HCT116 (cell line): Measurements from ENCODE around the gene WNT1. TPM values are rescaled to one million over a fixed set of nuclear protein-coding genes. Genes with fewer than 3 reads are reported as not detected.

ENCODE experiments used
- ATAC-seq: fragments of 200-7000 bp; cut with Tn5 transposase; 2 replicates; pipeline ENCODE4 v1.9.1; 2020; ENCODE audit warnings: mild to moderate bottlenecking, moderate library complexity
- BruUV-seq: library from RNA; stranded (reverse); fragments of 400-500 nt; replicated peaks from 2 replicates; lab custom pipeline; 2021; lab: Mats Ljungman, UMichigan
- CTCF ChIA-PET: fragments of 300-600 bp; sonication (Branson Sonifier 250); formaldehyde crosslinking; loops from one replicate; lab custom pipeline; 2021; ENCODE audit warnings: antibody characterized with exemption; lab: Charles Lee
- POLR2A ChIA-PET: fragments of 300-600, 350-600 bp; sonication (Branson Sonifier 250); formaldehyde crosslinking; loops from one replicate; lab custom pipeline; 2021; ENCODE audit warnings: antibody characterized with exemption; lab: Charles Lee
- RAD21 ChIA-PET, 2 experiments: fragments of 300-600 bp; sonication (Branson Sonifier 250); formaldehyde crosslinking; loops; one replicate each; lab custom pipeline; 2023; ENCODE audit warnings: low total read pairs in 2 of 2; ENCODE audit not compliant: uncharacterized antibody in 2 of 2, unreplicated experiment in 2 of 2, low non-redundant PET in 1 of 2; lab: Charles Lee
- DNase-seq: peaks from one replicate; pipeline ENCODE4 v3.0.0-alpha.2; 2010; ENCODE audit warnings: low read depth, low spot score
- H2AFZ ChIP-seq: fragments of 200-600 bp; shearing (Covaris generic), sonication (generic); 2 replicates; pipeline ENCODE4 v1.6.1; 2017; ENCODE audit warnings: low read depth, mixed run types, mixed read lengths, antibody characterized with exemption, low read length; ENCODE audit not compliant: poor library complexity, severe bottlenecking
- H3K27ac ChIP-seq: 2 replicates; pipeline ENCODE4 v1.5.1; 2012; ENCODE audit warnings: low read depth, low read length
- H3K27me3 ChIP-seq: fragments of 200-600 bp; sonication (generic); 2 replicates; pipeline ENCODE4 v1.6.1; 2016; ENCODE audit warnings: mixed run types, low read length, mixed read lengths; ENCODE audit not compliant: insufficient read depth
- H3K36me3 ChIP-seq, 2 experiments: fragments of 200-500 bp in 1 of 2; fragments of 200-600 bp in 1 of 2; sonication (Bioruptor generic) in 1 of 2; sonication (generic) in 1 of 2; 2 replicates each; pipeline versions ENCODE4 v1.5.1 to v1.6.1; 2014 to 2016; ENCODE audit warnings: low read length in 2 of 2, inconsistent platforms in 1 of 2, mixed read lengths in 1 of 2, mixed run types in 1 of 2; ENCODE audit not compliant: insufficient read depth in 2 of 2, control insufficient read depth in 1 of 2
- H3K4me1 ChIP-seq, 2 experiments: fragments of 200-600 bp in 1 of 2; sonication (generic) in 1 of 2; 2 replicates each; pipeline versions ENCODE4 v1.5.1 to v1.6.1; 2012 to 2017; ENCODE audit warnings: low read length in 2 of 2, inconsistent platforms in 1 of 2, mild to moderate bottlenecking in 1 of 2, mixed read lengths in 1 of 2, mixed run types in 1 of 2, moderate library complexity in 1 of 2; ENCODE audit not compliant: insufficient read depth in 2 of 2, control insufficient read depth in 1 of 2
- H3K4me2 ChIP-seq: fragments of 200-600 bp; sonication (generic); 2 replicates; pipeline ENCODE4 v1.6.1; 2017; ENCODE audit warnings: mixed run types, low read length, mixed read lengths
- H3K4me3 ChIP-seq, 2 experiments: fragments of 200-600 bp in 1 of 2; sonication (generic) in 1 of 2; replicated peaks in 1 of 2; 2 replicates each; pipeline ENCODE4 v1.5.1; 2011 to 2016; ENCODE audit warnings: low read length in 2 of 2, control low read depth in 1 of 2, low read depth in 1 of 2, mild to moderate bottlenecking in 1 of 2, mixed read lengths in 1 of 2, mixed run types in 1 of 2
- H3K79me2 ChIP-seq: fragments of 200-600 bp; sonication (generic); 2 replicates; pipeline ENCODE4 v1.6.1; 2017; ENCODE audit warnings: mild to moderate bottlenecking, mixed run types, low read length, moderate library complexity, mixed read lengths; ENCODE audit not compliant: insufficient read depth
- H3K9ac ChIP-seq: fragments of 200-600 bp; sonication (generic); 2 replicates; pipeline ENCODE4 v1.6.1; 2016; ENCODE audit warnings: low read length, mixed read lengths
- H3K9me2 ChIP-seq: fragments of 200-600 bp; sonication (generic), shearing (Covaris generic); 2 replicates; pipeline ENCODE4 v1.6.1; 2017; ENCODE audit warnings: mixed run types, mild to moderate bottlenecking, moderate library complexity; ENCODE audit not compliant: insufficient read depth
- H3K9me3 ChIP-seq, 2 experiments: fragments of 200-500 bp in 1 of 2; fragments of 200-600 bp in 1 of 2; sonication (Bioruptor generic) in 1 of 2; sonication (generic) in 1 of 2; 2 replicates each; pipeline ENCODE4 v1.6.1; 2014 to 2017; ENCODE audit warnings: low read length in 2 of 2, mixed read lengths in 2 of 2, inconsistent platforms in 1 of 2, low read depth in 1 of 2, mild to moderate bottlenecking in 1 of 2, mixed run types in 1 of 2, moderate library complexity in 1 of 2; ENCODE audit not compliant: control insufficient read depth in 1 of 2, insufficient read depth in 1 of 2
- H4K20me1 ChIP-seq: fragments of 200-600 bp; sonication (generic), shearing (Covaris generic); 2 replicates; pipeline ENCODE4 v1.6.1; 2017; ENCODE audit warnings: mixed run types, mild to moderate bottlenecking, moderate library complexity; ENCODE audit not compliant: insufficient read depth
- CBX3 ChIP-seq: IDR thresholded peaks from 2 replicates; pipeline ENCODE4 v1.6.1; 2012; ENCODE audit warnings: low read depth
- EGR1 ChIP-seq: IDR thresholded peaks from 2 replicates; pipeline ENCODE4 v1.6.1; 2012; ENCODE audit warnings: low read depth
- FOSL1 ChIP-seq: IDR thresholded peaks from 2 replicates; pipeline ENCODE4 v1.6.1; 2012; ENCODE audit warnings: low read depth
- POLR2A ChIP-seq: IDR thresholded peaks from 2 replicates; pipeline ENCODE4 v1.7.0; 2011; ENCODE audit warnings: borderline replicate concordance; ENCODE audit not compliant: insufficient read depth, insufficient read length; ENCODE audit errors: extremely low read depth
- POLR2AphosphoS5 ChIP-seq: IDR thresholded peaks from 2 replicates; pipeline ENCODE4 v1.6.1; 2011; ENCODE audit warnings: mild to moderate bottlenecking, low read depth, low read length, moderate library complexity
- SP1 ChIP-seq: IDR thresholded peaks from 2 replicates; pipeline ENCODE4 v1.6.1; 2012; ENCODE audit warnings: low read depth
- TCF7L2 ChIP-seq: IDR thresholded peaks from 2 replicates; pipeline ENCODE4 v1.7.0; 2011; ENCODE audit warnings: borderline replicate concordance, inconsistent platforms; ENCODE audit not compliant: insufficient read depth, insufficient read length; ENCODE audit errors: extremely low read depth
- ZFX ChIP-seq: fragments of 450-650 bp; IDR thresholded peaks from 2 replicates; pipeline ENCODE4 v1.6.1; 2017
- intact Hi-C: fragments of 100-400 bp; cut with micrococcal nuclease; formaldehyde crosslinking; loops from 2 replicates; pipeline ENCODE4 v1.10.0; 2022
- total RNA-seq: library from RNA; stranded (reverse); gene quantifications from one replicate; pipeline ENCODE4 v1.2.1, GENCODE V29; 2021; ENCODE audit not compliant: unreplicated experiment
- TF ChIP-seq, protein P1 (sequence below): IDR thresholded peaks from 2 replicates; pipeline ENCODE4 v1.6.1; 2012
- TF ChIP-seq, protein P2 (sequence below), 3 experiments: fragments of 200-600 bp in 1 of 3; sonication (generic) in 1 of 3; IDR thresholded peaks in 2 of 3; conservative IDR thresholded peaks in 1 of 3; 2 replicates each; pipeline ENCODE4 v1.5.1; 2012 to 2017; ENCODE audit warnings: low read depth in 2 of 3, low read length in 2 of 3, antibody characterized with exemption in 1 of 3, borderline replicate concordance in 1 of 3, control low read depth in 1 of 3, mild to moderate bottlenecking in 1 of 3, mixed read lengths in 1 of 3, mixed run types in 1 of 3, moderate library complexity in 1 of 3; ENCODE audit not compliant: insufficient read depth in 1 of 3
- TF ChIP-seq, protein P3 (sequence below): IDR thresholded peaks from 2 replicates; pipeline ENCODE4 v1.6.1; 2011; ENCODE audit warnings: mild to moderate bottlenecking, low read length, moderate library complexity; ENCODE audit not compliant: insufficient replicate concordance; ENCODE audit errors: extremely low read depth
- TF ChIP-seq, protein P4 (sequence below): IDR thresholded peaks from 2 replicates; pipeline ENCODE4 v1.6.1; 2012; ENCODE audit warnings: low read depth

The WNT1 gene
- total RNA-seq, 1 experiment from 2014 or later, result not detected

DNA sequence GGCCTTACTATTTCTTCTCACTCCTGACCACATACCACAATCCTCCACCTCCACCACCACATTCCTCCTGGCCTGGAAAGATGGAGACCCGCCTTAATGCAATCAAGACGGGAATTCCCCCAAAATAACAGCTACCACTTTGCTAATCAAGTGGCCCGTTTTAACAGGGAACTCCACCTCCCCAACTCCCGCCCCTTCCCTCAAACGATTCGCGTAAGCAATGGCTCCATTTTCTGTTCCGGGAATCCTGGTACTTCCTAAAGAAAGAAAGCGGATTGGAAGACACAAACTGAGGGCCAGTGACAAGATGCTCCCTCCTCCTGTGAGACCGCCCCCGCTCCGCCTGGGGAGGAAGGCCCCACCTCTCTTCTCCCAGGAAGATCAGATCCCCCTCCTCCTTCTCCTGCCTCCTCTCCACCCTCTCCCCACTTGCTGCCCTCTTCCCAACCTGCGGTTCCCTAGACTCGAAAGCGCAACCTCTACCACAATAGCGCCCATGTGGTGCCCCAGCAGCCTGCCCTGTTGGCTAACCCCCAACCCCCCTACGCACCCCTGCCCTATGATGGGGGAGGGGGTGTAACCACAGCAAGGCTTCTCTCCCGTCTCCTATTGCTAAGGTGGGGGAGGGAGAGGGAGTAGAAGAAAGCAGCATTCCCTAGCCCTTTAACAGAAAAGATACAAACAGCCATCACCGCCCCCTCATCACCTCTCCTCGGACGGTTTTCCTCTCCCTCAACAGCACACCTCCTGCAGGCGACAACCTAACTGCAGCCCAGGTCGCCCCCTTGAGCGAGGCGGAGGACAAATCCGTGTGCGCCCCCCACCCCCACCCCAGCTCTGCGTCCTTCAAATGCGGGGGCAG is 21.6 kb upstream of the WNT1 start (continued):
- TF ChIP-seq, protein P1, sequence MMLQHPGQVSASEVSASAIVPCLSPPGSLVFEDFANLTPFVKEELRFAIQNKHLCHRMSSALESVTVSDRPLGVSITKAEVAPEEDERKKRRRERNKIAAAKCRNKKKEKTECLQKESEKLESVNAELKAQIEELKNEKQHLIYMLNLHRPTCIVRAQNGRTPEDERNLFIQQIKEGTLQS, result no peak

DNA sequence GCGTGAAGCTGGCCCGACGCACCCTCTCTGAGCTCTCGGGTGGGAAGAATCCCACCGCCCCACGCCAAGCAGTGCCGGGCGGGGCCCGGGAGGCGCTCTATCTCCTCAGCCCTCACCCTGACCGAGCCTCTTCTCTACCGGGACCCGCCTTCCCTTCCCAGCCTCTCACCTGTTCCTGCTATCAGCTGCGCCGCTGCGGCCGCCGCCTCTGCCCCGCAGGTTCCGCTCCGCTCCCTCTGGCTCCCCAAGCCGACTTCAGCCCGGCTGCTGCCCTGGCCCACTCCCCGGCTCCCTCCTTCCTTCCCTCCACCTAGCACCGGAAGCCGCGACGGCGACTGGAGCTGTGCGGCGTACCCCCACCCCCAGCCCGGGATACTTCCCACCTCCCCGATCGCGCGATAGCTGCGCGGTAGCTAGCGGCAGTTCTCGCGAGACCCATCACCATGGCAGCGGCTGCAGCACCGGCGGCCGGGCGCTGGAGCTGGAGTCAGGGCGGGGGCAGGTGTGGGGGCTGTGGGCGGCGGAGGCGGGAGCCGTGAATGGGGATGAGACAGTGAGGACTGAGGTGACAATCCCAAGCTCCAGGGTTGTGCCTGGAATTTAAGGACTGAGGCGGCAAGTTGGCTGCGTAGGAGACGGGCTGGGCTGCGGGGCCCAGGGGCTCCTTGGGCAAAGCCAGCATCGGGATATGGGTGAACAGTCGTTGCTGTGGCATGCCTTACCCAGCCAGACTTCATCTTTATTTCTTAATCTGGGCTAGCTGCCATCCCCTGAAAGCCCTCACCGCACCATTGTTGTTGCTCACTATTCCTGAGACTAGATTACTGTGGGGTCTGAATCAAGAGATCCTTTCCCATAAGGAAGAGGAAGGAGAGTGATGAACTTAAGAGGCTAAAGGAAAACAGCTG is 20.7 kb upstream of the WNT1 start, which contains the start of gene ARF3:
ARF3 (minus strand) TSS at position 347 of the 908 bp plus-strand sequence. CDS start 16,392 bp downstream, outside the sequence.
- peaks cover 8% of the 10 kb centered on the region; the same call in 1 of the 2 replicates for H4K20me1 ChIP-seq
- CTCF ChIA-PET, result interaction anchor here (0.7 to 2.8 kb wide), 7 partner anchors 19 to 142 kb away, joined by 3 to 18 read pairs (median 4); partner anchors contain the start of gene WNT1
- no peaks in the 10 kb centered on the region for H3K27me3 ChIP-seq
- RAD21 ChIA-PET, result interaction anchor here in 1 of 2 experiments (0.6 to 0.9 kb wide), 2 partner anchors 31 to 61 kb away, joined by 3 to 7 read pairs; no protein-coding TSS in a partner anchor
- H3K36me3 ChIP-seq, result peaks cover 12 to 28% of the 10 kb centered on the region in 2 experiments
- peak within 1 kb of the TSS; percentile 38 for H2AFZ ChIP-seq
- H3K9me3 ChIP-seq, result no peaks in the 10 kb centered on the region
- H3K9me2 ChIP-seq, result no peaks in the 10 kb centered on the region
- H3K79me2 ChIP-seq, result peaks cover 48% of the 10 kb centered on the region
- H3K27ac ChIP-seq, result peak within 1 kb of the TSS; percentile 94
- H3K4me1 ChIP-seq, result peaks cover 3 to 18% of the 10 kb centered on the region in 2 experiments
- POLR2A ChIA-PET, result interaction anchor here (0.7 to 1.8 kb wide), 4 partner anchors 9 to 92 kb away, joined by 3 to 11 read pairs (median 5); partner anchors contain the start of gene RND1
- H3K4me2 ChIP-seq, result peak within 1 kb of the TSS; percentile 82
- peak; percentile 73 for DNase-seq
- no TSS peak for BruUV-seq
- peak within 1 kb of the TSS; percentile 94 to 95 for H3K4me3 ChIP-seq
- peak within 1 kb of the TSS; percentile 76 for H3K9ac ChIP-seq
- intact Hi-C loops, result no loop called here
- ATAC-seq, result peak; percentile 88
- TF ChIP-seq, protein P2, sequence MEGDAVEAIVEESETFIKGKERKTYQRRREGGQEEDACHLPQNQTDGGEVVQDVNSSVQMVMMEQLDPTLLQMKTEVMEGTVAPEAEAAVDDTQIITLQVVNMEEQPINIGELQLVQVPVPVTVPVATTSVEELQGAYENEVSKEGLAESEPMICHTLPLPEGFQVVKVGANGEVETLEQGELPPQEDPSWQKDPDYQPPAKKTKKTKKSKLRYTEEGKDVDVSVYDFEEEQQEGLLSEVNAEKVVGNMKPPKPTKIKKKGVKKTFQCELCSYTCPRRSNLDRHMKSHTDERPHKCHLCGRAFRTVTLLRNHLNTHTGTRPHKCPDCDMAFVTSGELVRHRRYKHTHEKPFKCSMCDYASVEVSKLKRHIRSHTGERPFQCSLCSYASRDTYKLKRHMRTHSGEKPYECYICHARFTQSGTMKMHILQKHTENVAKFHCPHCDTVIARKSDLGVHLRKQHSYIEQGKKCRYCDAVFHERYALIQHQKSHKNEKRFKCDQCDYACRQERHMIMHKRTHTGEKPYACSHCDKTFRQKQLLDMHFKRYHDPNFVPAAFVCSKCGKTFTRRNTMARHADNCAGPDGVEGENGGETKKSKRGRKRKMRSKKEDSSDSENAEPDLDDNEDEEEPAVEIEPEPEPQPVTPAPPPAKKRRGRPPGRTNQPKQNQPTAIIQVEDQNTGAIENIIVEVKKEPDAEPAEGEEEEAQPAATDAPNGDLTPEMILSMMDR (IDR thresholded peaks at IDR 0.05 in 2 of 3, conservative IDR thresholded peaks at IDR 0.05 in 1 of 3; ENCODE audit: borderline replicate concordance in 1 of 3, insufficient read depth in 1 of 3, low read depth in 2 of 3, low read length in 2 of 3), result no peak
- peak; percentile 67 for TF ChIP-seq POLR2A
- peak; percentile 80 for TF ChIP-seq POLR2AphosphoS5
- no peak for TF ChIP-seq FOSL1
- TF ChIP-seq ZFX, result no peak
- TF ChIP-seq CBX3, result no peak
- TF ChIP-seq, protein P3, sequence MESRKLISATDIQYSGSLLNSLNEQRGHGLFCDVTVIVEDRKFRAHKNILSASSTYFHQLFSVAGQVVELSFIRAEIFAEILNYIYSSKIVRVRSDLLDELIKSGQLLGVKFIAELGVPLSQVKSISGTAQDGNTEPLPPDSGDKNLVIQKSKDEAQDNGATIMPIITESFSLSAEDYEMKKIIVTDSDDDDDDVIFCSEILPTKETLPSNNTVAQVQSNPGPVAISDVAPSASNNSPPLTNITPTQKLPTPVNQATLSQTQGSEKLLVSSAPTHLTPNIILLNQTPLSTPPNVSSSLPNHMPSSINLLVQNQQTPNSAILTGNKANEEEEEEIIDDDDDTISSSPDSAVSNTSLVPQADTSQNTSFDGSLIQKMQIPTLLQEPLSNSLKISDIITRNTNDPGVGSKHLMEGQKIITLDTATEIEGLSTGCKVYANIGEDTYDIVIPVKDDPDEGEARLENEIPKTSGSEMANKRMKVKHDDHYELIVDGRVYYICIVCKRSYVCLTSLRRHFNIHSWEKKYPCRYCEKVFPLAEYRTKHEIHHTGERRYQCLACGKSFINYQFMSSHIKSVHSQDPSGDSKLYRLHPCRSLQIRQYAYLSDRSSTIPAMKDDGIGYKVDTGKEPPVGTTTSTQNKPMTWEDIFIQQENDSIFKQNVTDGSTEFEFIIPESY, result peak; percentile 100
- TF ChIP-seq SP1, result no peak; the same call in 1 of the 2 replicates
- TF ChIP-seq EGR1, result peak; percentile 71
- TF ChIP-seq TCF7L2, result no peak
- TF ChIP-seq, protein P4, sequence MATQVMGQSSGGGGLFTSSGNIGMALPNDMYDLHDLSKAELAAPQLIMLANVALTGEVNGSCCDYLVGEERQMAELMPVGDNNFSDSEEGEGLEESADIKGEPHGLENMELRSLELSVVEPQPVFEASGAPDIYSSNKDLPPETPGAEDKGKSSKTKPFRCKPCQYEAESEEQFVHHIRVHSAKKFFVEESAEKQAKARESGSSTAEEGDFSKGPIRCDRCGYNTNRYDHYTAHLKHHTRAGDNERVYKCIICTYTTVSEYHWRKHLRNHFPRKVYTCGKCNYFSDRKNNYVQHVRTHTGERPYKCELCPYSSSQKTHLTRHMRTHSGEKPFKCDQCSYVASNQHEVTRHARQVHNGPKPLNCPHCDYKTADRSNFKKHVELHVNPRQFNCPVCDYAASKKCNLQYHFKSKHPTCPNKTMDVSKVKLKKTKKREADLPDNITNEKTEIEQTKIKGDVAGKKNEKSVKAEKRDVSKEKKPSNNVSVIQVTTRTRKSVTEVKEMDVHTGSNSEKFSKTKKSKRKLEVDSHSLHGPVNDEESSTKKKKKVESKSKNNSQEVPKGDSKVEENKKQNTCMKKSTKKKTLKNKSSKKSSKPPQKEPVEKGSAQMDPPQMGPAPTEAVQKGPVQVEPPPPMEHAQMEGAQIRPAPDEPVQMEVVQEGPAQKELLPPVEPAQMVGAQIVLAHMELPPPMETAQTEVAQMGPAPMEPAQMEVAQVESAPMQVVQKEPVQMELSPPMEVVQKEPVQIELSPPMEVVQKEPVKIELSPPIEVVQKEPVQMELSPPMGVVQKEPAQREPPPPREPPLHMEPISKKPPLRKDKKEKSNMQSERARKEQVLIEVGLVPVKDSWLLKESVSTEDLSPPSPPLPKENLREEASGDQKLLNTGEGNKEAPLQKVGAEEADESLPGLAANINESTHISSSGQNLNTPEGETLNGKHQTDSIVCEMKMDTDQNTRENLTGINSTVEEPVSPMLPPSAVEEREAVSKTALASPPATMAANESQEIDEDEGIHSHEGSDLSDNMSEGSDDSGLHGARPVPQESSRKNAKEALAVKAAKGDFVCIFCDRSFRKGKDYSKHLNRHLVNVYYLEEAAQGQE, result no peak
